ENCODE results near the gene RNF151. TPM values are rescaled to one million over a fixed set of nuclear protein-coding genes. Genes with fewer than 3 reads are reported as not detected.

The RNF151 gene
- total and polyA plus RNA-seq, 2 of the 13 experiments (the other 11 are each of a cell fraction or from before 2014, with no cell fraction given): not detected

DNA sequence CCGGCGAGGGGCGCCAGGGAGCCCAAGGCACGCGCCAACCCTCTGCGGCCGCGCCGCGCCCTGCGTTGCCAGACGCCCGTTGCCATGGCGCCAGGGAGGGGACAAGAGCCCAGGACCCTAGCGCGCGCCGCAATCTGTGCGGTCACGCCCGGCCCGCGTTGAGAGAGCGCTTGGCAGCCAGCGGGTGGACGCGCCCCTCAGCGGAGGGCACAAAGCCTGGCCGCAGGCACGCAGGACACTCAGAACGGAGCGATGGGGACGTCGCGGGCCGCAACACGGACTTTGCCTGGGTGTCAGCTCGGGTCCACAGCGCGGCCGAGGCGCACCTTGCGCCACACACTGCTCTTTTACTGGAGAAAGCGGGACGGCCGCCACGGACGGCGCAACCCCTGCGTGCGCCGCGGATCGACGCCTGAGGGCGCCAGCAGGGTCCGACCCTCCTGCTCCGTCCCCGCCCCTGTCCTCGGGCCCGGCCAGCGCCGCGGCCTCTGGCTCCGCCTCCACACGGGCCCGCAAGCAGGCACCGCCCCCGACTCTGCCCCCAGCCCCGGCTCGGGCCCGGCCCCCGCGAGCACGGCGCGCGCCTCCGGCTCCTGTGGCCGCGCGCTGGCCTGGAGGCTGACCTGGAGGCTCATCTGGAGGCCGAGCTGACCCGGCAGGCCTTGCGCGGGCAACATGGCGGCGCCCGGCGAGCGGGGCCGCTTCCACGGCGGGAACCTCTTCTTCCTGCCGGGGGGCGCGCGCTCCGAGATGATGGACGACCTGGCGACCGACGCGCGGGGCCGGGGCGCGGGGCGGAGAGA is 17.1 kb downstream of the RNF151 start, which contains the start of gene GFER (continued):
- TF ChIP-seq, protein P1, sequence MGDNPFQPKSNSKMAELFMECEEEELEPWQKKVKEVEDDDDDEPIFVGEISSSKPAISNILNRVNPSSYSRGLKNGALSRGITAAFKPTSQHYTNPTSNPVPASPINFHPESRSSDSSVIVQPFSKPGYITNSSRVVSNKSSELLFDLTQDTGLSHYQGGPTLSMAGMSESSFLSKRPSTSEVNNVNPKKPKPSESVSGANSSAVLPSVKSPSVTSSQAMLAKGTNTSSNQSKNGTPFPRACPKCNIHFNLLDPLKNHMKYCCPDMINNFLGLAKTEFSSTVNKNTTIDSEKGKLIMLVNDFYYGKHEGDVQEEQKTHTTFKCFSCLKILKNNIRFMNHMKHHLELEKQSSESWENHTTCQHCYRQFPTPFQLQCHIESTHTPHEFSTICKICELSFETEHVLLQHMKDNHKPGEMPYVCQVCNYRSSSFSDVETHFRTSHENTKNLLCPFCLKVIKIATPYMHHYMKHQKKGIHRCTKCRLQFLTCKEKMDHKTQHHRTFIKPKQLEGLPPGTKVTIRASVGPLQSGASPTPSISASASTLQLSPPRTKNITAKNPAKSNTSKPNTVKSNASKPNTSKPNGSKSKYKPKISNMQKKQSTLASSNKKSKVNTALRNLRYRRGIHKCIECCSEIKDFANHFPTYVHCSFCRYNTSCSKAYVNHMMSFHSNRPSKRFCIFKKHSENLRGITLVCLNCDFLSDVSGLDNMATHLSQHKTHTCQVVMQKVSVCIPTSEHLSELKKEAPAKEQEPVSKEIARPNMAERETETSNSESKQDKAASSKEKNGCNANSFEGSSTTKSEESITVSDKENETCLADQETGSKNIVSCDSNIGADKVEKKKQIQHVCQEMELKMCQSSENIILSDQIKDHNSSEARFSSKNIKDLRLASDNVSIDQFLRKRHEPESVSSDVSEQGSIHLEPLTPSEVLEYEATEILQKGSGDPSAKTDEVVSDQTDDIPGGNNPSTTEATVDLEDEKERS (CRISPR knock-in tag; IDR thresholded peaks at IDR 0.05): no peak
- TF ChIP-seq BCL6 (CRISPR knock-in tag; IDR thresholded peaks at IDR 0.05) (peak; percentile 40), ZNF773 (CRISPR knock-in tag; IDR thresholded peaks at IDR 0.05; ENCODE audit: borderline replicate concordance) (no peak), ZBTB21 (CRISPR knock-in tag; IDR thresholded peaks at IDR 0.05) (no peak), NFE2L2 (IDR thresholded peaks at IDR 0.05; ENCODE audit: low read length) (no peak), TCF7 (IDR thresholded peaks at IDR 0.05; ENCODE audit: low read depth) (no peak), NONO (IDR thresholded peaks at IDR 0.05) (no peak), NONO (CRISPR knock-in tag; conservative IDR thresholded peaks at IDR 0.05) (peak; percentile 61), SMAD3 (CRISPR knock-in tag; IDR thresholded peaks at IDR 0.05) (no peak), NR3C1 (CRISPR knock-in tag; IDR thresholded peaks at IDR 0.05) (no peak), ZNF737 (CRISPR knock-in tag; IDR thresholded peaks at IDR 0.05; ENCODE audit: borderline replicate concordance) (no peak), ZNF747 (CRISPR knock-in tag; IDR thresholded peaks at IDR 0.05; ENCODE audit: borderline replicate concordance) (0 out of 2 replicates have a peak, but pooled peaks have one; percentile 54), XBP1 (CRISPR knock-in tag; IDR thresholded peaks at IDR 0.05) (no peak)
- TF ChIP-seq, protein P2, sequence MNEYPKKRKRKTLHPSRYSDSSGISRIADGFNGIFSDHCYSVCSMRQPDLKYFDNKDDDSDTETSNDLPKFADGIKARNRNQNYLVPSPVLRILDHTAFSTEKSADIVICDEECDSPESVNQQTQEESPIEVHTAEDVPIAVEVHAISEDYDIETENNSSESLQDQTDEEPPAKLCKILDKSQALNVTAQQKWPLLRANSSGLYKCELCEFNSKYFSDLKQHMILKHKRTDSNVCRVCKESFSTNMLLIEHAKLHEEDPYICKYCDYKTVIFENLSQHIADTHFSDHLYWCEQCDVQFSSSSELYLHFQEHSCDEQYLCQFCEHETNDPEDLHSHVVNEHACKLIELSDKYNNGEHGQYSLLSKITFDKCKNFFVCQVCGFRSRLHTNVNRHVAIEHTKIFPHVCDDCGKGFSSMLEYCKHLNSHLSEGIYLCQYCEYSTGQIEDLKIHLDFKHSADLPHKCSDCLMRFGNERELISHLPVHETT (CRISPR knock-in tag; conservative IDR thresholded peaks at IDR 0.05): 0 out of 2 replicates have a peak, but pooled peaks have one; percentile 75
- TF ChIP-seq, protein P3, sequence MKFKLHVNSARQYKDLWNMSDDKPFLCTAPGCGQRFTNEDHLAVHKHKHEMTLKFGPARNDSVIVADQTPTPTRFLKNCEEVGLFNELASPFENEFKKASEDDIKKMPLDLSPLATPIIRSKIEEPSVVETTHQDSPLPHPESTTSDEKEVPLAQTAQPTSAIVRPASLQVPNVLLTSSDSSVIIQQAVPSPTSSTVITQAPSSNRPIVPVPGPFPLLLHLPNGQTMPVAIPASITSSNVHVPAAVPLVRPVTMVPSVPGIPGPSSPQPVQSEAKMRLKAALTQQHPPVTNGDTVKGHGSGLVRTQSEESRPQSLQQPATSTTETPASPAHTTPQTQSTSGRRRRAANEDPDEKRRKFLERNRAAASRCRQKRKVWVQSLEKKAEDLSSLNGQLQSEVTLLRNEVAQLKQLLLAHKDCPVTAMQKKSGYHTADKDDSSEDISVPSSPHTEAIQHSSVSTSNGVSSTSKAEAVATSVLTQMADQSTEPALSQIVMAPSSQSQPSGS (CRISPR knock-in tag; IDR thresholded peaks at IDR 0.05): 0 out of 2 replicates have a peak, but pooled peaks have one; percentile 40
- TF ChIP-seq, protein P4, sequence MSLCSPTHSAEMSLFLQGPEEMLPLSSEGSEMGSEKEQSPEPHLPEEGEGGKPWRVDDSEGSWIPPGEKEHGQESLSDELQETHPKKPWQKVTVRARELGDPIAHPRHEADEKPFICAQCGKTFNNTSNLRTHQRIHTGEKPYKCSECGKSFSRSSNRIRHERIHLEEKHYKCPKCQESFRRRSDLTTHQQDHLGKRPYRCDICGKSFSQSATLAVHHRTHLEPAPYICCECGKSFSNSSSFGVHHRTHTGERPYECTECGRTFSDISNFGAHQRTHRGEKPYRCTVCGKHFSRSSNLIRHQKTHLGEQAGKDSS (CRISPR knock-in tag; IDR thresholded peaks at IDR 0.05; ENCODE audit: borderline replicate concordance, low read depth): no peak; the same call in 1 of the 2 replicates
- TF ChIP-seq, protein P5, sequence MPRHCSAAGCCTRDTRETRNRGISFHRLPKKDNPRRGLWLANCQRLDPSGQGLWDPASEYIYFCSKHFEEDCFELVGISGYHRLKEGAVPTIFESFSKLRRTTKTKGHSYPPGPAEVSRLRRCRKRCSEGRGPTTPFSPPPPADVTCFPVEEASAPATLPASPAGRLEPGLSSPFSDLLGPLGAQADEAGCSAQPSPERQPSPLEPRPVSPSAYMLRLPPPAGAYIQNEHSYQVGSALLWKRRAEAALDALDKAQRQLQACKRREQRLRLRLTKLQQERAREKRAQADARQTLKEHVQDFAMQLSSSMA (CRISPR knock-in tag; IDR thresholded peaks at IDR 0.05): 0 out of 2 replicates have a peak, but pooled peaks have one; percentile 64
- TF ChIP-seq, protein P6, sequence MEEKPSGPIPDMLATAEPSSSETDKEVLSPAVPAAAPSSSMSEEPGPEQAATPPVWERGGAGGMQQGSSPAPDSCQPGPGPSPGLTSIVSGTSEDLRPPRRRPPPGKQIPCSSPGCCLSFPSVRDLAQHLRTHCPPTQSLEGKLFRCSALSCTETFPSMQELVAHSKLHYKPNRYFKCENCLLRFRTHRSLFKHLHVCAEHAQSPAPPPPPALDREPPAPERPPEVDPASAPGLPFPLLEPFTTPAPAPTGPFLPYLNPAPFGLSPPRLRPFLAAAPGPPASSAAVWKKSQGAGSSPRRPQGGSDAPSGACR (CRISPR knock-in tag; IDR thresholded peaks at IDR 0.05): peak; percentile 90; the same call in 1 of the 2 replicates
- TF ChIP-seq, protein P7, sequence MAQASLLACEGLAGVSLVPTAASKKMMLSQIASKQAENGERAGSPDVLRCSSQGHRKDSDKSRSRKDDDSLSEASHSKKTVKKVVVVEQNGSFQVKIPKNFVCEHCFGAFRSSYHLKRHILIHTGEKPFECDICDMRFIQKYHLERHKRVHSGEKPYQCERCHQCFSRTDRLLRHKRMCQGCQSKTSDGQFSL (CRISPR knock-in tag; IDR thresholded peaks at IDR 0.05): no peak

Measured in HepG2 (cell line).